ENCODE data around the gene TMEM115. TPM values are rescaled to one million over a fixed set of nuclear protein-coding genes. Genes with fewer than 3 reads are reported as not detected.

Gene TMEM115
- total RNA-seq, 1 experiment from 2014 or later, result 56.6 TPM

GRCh38 chr3:50392101-50392715 is 32.9 kb upstream of the TMEM115 start:
- ChIA-PET CTCF (no interaction called here), POLR2A (ENCODE audit: unreplicated experiment) (interaction anchor here (0.6 kb wide), 1 partner anchor 1361 kb away, joined by 3 read pairs; no protein-coding TSS in a partner anchor)

DNA sequence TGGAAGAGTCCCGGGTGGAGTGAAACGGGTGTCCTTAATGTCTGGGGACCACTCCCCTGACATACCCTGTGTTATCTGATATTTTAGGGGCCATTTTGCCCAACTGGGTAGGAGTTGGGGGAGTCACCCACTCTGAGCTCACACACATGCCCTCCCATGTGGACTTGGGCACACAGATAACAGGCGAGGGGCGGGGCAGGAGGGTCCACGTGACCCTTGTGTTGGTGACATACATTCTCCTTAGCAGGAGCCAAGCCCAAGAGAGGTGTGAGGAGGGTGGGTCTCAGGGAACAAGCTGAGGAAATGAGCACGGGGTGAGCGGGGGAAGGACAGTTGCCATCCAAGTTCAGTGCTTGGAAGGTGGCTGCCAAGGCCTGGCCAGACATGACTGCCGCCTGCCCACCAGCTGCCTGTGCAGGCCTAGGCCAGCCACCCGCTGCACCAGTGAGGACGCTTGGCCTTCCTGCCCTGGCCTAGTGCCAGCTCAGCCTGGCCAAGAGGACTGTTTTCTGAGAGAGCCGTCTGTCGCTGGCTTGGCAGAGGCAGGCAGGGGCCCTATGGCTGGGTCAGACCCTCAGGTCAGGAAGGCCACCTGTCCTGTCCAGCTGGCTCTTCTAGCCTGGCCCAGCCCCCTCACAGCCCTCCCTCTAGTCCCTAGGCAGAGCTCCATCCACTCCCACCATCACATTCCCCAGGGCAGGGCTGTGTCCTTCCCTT is 31.3 kb upstream of the TMEM115 start:
- ChIA-PET POLR2A (ENCODE audit: unreplicated experiment) (no interaction called here), CTCF (no interaction called here)
- Histone ChIP-seq H3K27me3 (ENCODE audit: low read length) (no peaks in the 10 kb centered on the region), H2AFZ (ENCODE audit: low read length) (no peak overlapping the region), H3K4me3 (ENCODE audit: low read length) (no peak overlapping the region), H3K4me2 (ENCODE audit: low read length) (no peak overlapping the region), H3K9ac (ENCODE audit: low read length) (no peak overlapping the region), H3K27ac (ENCODE audit: low read length) (no peak overlapping the region), H3K9me3 (ENCODE audit: low read length) (no peaks in the 10 kb centered on the region), H3K36me3 (ENCODE audit: low read depth, low read length) (no peaks in the 10 kb centered on the region), H4K20me1 (ENCODE audit: low read length) (no peaks in the 10 kb centered on the region), H3K4me1 (ENCODE audit: insufficient read depth, low read length) (no peaks in the 10 kb centered on the region), H3K79me2 (ENCODE audit: low read length) (no peaks in the 10 kb centered on the region), H3F3A (ENCODE audit: low read length, unreplicated experiment) (no peaks in the 10 kb centered on the region), H3K9me2 (replicated peaks; ENCODE audit: low read length) (no peaks in the 10 kb centered on the region)
- TF ChIP-seq EZH2phosphoT487 (IDR thresholded peaks at IDR 0.05; ENCODE audit: borderline replicate concordance, low read length) (no peak), CTCF (conservative IDR thresholded peaks at IDR 0.05; ENCODE audit: low read depth, low read length) (no peak), EZH2 (IDR thresholded peaks at IDR 0.05; ENCODE audit: low read length, unreplicated experiment) (no peak)
- no peak for DNase-seq
- ATAC-seq, result no peak
- BruUV-seq (replicated peaks), result no TSS peak
- intact Hi-C loops (cut with micrococcal nuclease), result no loop called here

More at GRCh38 chr3:50392101-50392715, 32.9 kb upstream of the TMEM115 start:
- DNase-seq (no peak), ATAC-seq (no peak)
- no peaks in the 10 kb centered on the region for H3K27me3 ChIP-seq (ENCODE audit: low read length)
- no peaks in the 10 kb centered on the region for H3K36me3 ChIP-seq (ENCODE audit: low read depth, low read length)
- H3K4me2 ChIP-seq (ENCODE audit: low read length), result no peak overlapping the region
- H3K9me2 ChIP-seq (replicated peaks; ENCODE audit: low read length), result no peaks in the 10 kb centered on the region
- TF ChIP-seq CTCF (conservative IDR thresholded peaks at IDR 0.05; ENCODE audit: low read depth, low read length) (no peak), EZH2phosphoT487 (IDR thresholded peaks at IDR 0.05; ENCODE audit: borderline replicate concordance, low read length) (no peak), EZH2 (IDR thresholded peaks at IDR 0.05; ENCODE audit: low read length, unreplicated experiment) (no peak)
- H3K9ac ChIP-seq (ENCODE audit: low read length), result no peak overlapping the region
- H3K9me3 ChIP-seq (ENCODE audit: low read length), result no peaks in the 10 kb centered on the region
- intact Hi-C loops (cut with micrococcal nuclease), result no loop called here
- H3K4me3 ChIP-seq (ENCODE audit: low read length), result no peak overlapping the region
- H4K20me1 ChIP-seq (ENCODE audit: low read length), result no peaks in the 10 kb centered on the region
- no peaks in the 10 kb centered on the region for H3F3A ChIP-seq (ENCODE audit: low read length, unreplicated experiment)
- H3K4me1 ChIP-seq (ENCODE audit: insufficient read depth, low read length), result peaks cover 11% of the 10 kb centered on the region
- no peaks in the 10 kb centered on the region for H3K79me2 ChIP-seq (ENCODE audit: low read length)
- no peak overlapping the region for H2AFZ ChIP-seq (ENCODE audit: low read length)
- no peak overlapping the region for H3K27ac ChIP-seq (ENCODE audit: low read length)
- no TSS peak for BruUV-seq (replicated peaks)

DNA sequence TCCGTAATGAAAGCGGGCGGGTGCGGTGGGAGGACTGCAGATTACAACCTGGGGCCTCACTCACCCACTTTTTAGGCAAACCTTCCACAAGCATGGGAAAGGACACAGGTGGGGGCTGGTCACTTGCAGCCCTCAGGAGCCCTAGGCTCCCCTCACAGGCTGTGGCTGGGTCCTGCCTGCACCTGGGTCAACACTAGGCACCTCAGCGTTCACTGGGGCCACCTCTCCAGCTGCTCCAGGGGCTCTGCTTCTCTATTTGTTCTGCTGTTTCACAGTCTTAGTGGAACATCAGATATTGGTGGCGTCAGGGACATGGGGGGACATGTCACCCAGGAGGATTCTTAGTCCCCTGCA is 30.1 kb upstream of the TMEM115 start:
- no peak overlapping the region for H3K9ac ChIP-seq (ENCODE audit: low read length)
- no peaks in the 10 kb centered on the region for H4K20me1 ChIP-seq (ENCODE audit: low read length)
- no TSS peak for BruUV-seq (replicated peaks)
- H3K36me3 ChIP-seq (ENCODE audit: low read depth, low read length), result no peaks in the 10 kb centered on the region
- no peaks in the 10 kb centered on the region for H3F3A ChIP-seq (ENCODE audit: low read length, unreplicated experiment)
- ATAC-seq (no peak), DNase-seq (no peak)
- no peak overlapping the region for H2AFZ ChIP-seq (ENCODE audit: low read length)
- H3K9me3 ChIP-seq (ENCODE audit: low read length), result no peaks in the 10 kb centered on the region
- TF ChIP-seq CTCF (conservative IDR thresholded peaks at IDR 0.05; ENCODE audit: low read depth, low read length), result no peak
- no peak for TF ChIP-seq EZH2phosphoT487 (IDR thresholded peaks at IDR 0.05; ENCODE audit: borderline replicate concordance, low read length)
- no peak for TF ChIP-seq EZH2 (IDR thresholded peaks at IDR 0.05; ENCODE audit: low read length, unreplicated experiment)
- H3K9me2 ChIP-seq (replicated peaks; ENCODE audit: low read length), result no peaks in the 10 kb centered on the region
- H3K4me3 ChIP-seq (ENCODE audit: low read length), result no peak overlapping the region
- H3K4me1 ChIP-seq (ENCODE audit: insufficient read depth, low read length), result no peaks in the 10 kb centered on the region
- no peak overlapping the region for H3K4me2 ChIP-seq (ENCODE audit: low read length)
- H3K79me2 ChIP-seq (ENCODE audit: low read length), result no peaks in the 10 kb centered on the region
- H3K27me3 ChIP-seq (ENCODE audit: low read length), result no peaks in the 10 kb centered on the region
- intact Hi-C loops (cut with micrococcal nuclease), result no loop called here
- ChIA-PET POLR2A (ENCODE audit: unreplicated experiment) (no interaction called here), CTCF (no interaction called here)
- H3K27ac ChIP-seq (ENCODE audit: low read length), result no peak overlapping the region

Measured in PC-3 (cell line).